NCI-H774 (cell line): Measurements from ENCODE around the gene PTTG1IP2.

Experiments
- DNase-seq: peaks from one replicate; lab custom pipeline; 2025; lab: John Stamatoyannopoulos, UW

PTTG1IP2 gene

DNA sequence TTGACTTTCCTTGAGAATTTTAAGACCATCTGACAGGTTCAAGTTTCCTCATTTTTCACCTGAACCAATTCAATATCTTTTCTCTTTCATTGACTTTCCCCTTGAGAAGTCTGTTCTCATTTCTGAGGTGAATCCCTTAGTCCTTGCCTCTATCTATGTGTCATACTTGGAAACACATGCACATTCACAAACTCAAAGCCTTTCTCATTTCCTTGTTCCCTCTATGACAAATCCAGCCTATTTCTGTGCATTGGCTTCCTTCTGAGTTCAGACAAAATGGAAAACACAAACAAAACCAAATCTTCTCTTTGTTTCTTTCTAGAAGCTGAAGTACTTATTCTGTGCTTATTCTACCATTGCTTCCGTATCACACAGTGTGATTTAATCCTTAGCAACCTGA, 13.8 kb downstream of the PTTG1IP2 start:
- no peak for DNase-seq

DNA sequence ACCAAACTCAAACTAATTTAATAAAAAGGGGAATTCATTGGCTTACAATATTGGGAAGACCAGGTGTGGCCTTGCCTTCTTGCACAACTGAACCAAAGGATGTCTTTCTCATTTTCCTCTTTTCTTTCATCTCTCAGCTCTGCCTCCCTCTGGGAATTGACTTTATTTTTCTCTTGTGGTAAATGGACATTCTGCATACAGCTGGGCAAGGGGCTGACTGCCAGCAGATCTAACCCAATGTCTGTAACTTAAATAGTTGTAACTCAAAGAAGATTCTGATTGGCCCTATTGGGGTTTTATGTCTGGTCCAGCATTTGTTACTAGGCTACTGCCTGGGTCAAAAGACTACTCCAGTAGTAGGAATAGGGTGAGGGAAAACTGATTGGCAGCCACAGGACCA, 15.3 kb downstream of the PTTG1IP2 start:
- no peak for DNase-seq

DNA sequence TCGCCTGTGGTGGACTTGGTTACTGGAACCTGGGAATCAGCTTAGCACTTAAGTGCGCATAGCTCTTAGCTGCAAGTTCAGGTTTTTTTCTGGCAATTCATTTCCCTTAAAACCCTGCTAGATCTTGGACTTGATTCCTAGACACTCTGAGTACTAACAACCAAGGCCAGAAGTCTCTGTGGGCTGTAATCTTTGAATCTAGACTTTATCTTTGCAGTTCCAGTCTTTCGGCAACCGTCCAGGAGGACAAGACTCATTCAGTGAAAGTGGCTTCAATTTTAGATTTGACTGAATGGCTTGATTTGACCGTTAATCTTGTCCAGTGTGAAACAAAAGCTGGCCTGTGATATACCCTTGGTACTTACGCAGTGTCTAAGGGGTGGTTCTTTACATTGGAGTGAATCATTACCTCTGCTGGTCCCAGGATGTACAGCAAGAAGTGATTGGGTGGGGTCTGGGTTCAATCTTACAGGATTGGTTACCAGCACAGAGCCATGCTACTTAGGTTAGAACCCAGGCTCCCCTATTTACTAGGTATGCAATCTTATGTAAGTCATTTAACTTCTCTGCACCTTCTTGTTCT, 16.4 kb downstream of the PTTG1IP2 start:
- DNase-seq: no peak

DNA sequence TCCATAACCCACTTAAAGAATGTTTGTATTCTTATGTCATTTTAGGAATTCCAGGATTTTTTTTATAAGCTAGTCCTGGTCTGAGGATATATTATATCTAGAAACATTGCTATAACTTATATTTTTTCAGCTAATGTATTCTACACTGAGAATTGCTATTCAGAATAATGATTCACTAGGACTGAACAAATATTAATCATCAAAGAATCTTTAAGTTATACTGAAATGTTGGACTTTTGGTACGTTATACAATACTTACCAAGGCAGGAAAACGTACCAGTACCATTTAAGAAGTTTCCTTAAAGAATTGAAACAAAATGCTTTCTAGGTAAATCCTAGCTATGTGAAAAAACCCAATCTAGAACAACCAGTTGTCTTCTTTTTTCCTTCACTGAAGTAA, 18.4 kb downstream of the PTTG1IP2 start:
- no peak for DNase-seq

DNA sequence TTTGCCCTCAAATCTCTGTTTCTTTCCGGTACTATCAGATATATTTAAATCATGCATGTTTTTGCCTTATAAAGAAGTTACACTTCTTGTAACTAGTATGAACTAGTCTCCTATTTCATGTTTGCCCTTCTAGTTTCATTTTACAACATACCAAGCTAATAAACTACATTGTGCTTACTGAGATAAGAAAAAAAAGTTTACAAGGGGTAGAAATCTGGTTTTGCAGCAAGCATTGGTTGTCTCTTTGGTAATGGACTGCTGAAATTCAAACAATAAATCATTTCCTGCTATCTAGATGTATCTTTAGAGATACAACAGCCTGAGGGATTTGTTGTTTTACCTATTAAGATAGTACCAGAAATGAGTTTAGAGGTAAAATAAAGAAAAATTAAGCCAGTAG, 18.8 kb downstream of the PTTG1IP2 start:
- DNase-seq: no peak

DNA sequence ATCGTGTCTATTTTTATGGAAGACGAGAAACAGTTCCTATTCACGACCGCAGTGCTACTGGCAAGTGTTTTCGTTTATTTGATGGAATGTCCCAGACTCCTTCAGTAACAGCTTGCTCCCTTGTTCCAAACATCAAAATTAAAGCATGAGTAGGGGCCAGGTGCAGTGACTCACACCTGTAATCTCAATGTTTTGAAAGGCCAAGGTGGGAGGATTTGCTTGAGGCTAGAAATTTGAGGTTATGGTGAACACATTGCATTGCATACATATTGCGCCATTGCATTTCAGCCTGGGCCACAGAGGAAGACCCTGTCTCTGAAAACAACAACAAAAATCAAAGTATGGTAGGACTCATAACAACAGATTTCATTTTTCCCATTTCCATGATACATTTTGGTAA, 22.8 kb downstream of the PTTG1IP2 start:
- no peak for DNase-seq

DNA sequence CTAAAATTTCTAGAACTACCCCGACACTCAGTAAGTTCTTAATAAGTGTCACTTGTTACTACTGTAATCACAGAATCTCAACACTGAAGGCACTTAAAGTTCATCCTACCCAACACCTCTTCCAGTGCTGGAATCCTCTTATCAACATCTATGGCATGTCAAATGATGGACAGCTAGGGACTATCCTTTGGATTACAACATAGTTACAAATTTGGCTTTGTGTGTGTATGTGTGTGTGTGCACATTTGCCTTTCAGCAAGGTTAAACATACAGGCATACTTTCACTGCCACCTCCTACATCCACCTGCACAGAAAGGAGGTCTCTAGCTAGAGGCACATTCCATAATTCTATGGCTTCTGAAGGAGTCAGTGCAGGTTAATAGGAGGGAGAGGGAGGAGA, 25.8 kb downstream of the PTTG1IP2 start:
- no peak for DNase-seq

DNA sequence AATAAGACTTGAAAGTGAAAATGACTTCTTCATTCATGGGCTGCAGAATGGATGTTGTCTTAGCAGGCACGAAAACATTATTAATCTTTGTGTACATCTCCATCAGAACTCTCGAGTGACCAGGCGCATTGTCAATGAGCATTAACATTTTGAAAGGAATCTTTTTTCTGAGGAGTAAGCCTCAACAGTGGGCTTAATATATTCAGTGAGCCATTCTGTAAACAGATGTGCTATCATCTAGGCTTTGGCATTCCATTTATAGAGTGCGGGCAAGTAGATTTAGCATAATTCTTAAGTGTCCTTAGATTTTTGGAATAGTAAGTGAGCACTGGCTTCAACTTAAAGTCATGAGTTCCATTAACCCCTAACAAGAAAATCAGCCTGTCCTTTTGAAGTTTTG, 33.1 kb downstream of the PTTG1IP2 start:
- no peak for DNase-seq

DNA sequence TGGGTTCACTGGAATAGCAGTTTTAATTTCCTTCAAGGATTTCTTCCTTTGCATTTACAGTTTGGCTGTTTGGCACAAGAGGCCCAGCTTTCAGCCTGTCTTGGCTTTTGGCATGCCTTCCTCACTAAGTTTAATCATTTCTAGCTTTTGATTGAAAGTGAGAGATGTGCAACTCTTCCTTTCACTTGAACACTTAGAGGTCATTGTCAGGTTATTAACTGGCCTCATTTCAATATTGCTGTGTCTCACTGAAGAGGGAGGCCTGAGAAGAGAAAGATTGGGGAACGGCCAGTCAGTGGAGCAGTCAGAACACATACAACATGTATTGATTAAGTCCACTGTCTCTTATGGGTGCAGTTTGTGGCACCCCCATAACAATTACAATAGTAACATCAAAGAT, 33.9 kb downstream of the PTTG1IP2 start:
- no peak for DNase-seq

DNA sequence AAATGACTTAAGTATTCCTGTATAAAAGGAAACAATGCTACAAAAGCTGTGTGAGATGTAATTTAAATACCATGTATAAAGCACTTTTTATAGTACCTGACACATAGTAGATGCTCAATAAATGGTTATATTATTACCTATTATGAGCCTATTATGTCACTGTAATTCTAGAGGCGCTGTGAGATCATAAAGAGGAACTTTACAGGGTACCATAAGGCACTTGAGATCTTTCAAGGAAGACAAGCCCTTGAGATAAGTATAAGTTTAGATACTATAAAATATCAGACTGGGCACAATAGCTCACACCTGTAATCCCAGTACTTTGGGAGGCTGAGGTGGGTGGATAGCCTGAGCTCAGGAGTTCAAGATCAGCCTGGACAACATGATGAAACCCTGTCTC, 38.3 kb downstream of the PTTG1IP2 start:
- DNase-seq: no peak

DNA sequence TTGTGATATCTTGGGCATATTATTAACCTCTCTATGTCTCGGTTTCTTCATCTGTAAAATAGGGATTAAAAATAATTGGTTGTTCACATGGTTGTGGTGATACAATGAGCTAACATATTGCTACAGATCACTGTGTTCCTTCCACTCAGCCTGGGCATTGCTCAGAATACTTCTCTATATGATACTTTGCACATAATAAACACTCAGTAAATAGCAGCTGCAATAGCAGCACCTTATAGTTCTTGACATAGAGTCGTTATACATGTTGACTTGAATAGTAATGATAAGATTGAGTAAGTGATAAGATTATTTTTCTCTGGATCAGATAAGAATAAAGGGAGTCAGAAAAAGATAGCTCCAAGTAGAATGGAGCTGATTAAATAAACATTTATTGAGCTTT, 42.3 kb downstream of the PTTG1IP2 start:
- no peak for DNase-seq

DNA sequence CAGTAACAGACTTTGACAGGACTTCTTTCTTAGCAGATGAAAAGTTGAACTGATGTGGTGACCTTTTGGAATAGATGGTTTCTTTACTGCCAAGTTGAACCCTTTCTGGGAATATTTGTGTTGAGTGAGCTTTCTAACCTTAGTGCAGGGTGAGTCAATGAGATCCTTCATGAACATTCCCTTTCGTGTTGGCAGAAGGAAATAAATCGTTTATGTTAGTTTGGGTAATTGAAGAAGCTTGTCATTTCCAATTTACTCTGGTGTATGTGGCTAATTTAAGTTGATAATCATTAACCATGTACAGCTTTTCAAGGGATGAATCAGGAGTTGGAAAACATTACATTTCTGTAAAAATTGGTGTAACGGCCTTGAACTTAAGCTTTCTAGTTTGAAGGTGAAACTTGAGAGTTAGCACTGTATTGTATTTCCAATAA, 43.4 kb downstream of the PTTG1IP2 start:
- no peak for DNase-seq

DNA sequence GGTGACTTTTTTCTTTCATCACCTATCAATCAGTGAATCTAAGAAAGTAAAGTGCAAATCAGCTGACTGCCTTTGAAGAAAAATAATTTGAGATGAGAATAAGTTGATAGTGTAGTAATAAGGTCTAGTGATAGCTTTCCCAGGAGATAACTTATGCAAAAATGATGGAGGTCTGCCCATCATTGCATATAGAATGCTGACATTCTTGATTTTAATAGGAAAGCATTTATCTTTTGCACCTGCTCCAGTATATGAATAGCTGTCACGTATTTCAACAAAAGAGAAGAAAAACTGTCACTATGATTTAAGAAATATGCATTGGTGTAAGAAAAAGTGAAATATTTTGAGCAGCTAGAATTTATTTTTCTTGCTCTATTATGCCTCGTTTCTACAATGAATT, 46.8 kb downstream of the PTTG1IP2 start:
- no peak for DNase-seq

DNA sequence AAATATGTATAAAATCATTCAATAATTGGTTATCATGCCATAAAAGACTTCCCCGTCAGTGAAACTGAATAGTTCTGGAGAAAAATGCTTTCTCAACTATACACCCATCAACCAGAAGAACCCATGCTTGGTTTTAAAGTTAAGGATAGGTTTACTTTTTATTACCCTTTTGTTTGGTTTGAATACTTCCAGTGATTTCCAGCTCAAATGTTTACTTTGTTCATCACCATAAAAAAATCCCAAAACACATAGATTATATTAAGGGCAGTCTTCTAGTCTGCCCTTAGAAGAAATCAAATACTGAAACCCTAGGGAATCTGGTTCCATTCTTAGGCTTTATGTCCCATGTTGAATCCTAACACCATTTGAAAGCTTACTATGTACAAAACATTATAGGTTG, 49.2 kb downstream of the PTTG1IP2 start:
- no peak for DNase-seq

DNA sequence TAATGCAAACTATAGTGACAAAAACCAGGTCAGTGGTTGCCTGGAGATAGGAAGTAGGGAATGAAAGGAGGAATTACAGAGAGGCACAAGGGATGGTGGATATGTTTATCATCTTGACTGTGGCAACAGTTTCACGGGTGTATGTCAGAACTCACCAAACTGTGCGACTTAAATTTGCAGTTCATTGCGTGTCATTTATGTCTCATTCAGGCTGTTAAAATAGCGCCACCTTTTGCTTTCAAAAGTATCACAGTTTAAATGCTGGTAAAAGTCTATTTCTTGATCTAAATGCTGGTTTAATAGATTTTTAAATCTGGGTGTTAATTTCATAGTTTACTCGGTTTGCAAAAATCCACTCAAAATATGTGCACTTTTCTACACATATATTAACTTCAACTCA, 51.0 kb downstream of the PTTG1IP2 start:
- no peak for DNase-seq

DNA sequence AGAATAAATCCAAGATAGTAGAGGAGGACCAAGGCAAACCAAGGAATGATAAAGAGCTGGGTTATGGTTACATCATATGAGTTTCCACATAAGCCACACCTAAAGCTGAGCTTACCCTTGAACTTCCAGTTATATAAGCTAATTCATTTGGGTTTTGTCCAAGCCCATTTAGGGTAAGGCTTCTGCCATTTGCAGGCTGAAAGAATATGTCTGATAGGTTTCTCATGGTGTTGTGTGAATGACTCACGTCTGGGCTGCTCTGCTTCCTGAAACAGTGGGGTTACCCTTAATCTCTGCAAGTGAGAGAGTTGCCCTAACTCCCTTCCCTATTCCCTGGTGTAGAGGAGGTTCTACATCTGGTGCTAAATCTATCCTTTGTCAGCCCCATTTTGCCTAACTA, 60.8 kb downstream of the PTTG1IP2 start:
- DNase-seq: no peak

DNA sequence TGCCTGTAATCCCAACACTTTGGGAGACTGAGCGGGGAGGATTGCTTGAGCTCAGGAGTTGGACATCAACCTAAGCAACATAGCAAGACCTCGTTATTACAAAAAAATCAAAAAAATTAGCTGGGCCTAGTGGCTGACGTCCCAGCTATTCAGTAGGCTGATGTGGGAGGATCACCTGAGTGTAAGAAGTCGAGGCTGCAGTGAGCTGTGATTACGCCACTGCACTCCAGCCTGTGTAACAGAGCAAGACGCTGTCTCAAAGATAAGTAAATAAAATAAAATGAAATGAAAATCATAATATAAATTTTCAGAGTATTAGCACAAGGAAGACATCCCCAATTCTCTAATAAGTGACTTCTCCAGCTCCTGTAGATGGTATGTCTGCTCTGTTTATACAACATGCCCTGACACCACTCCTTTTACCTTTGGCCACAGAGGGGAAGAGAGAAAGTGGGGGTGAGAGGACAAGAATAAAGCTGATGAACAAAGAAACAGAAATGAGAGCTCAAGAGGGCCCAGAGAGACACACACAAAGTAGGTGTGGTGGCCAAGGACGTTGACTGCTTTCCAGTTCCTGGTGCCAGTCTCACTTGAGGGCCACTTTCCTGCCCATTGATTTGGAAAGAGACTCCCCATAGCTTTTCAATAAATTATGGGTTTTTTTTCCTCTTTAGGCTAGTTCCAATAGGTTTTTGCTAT, 62.9 kb downstream of the PTTG1IP2 start:
- no peak for DNase-seq

DNA sequence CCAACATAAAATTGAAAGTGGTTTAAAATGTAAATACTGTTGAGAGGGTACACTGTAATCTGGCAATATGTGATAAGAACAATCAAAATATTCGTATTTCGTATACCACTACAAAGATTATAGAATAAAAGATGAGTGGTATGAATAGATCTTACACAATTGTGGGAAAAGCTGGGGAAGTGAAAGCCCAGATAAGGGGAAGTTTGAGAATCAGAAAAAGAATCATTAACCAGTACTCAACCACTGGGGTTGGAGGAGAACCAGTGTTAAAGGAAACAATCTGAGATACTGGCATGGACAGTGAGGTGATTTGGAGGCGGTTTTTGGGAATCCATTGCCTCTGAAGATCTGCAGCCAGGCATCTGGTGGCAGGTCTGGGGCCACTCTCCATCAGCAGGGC, 67.0 kb downstream of the PTTG1IP2 start:
- DNase-seq: no peak

DNA sequence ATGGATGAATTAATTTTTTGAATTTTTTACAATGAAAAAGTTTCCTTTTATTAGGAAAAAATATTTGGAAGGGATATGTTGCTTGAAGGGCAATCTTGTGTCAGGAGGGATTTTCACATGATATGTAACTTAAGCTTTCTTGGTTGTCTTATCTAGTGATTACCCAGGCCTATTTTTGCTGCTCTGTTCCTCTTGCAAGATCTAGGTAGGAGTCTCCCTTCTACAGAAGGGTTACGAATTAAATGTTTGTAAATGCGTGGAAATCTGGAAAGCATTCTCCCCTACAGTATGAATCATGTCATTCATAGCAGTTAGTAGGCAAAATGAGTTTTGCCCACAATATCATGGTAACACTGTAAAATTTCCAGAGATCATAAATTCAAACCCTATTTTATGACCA, 69.0 kb downstream of the PTTG1IP2 start:
- DNase-seq: no peak

DNA sequence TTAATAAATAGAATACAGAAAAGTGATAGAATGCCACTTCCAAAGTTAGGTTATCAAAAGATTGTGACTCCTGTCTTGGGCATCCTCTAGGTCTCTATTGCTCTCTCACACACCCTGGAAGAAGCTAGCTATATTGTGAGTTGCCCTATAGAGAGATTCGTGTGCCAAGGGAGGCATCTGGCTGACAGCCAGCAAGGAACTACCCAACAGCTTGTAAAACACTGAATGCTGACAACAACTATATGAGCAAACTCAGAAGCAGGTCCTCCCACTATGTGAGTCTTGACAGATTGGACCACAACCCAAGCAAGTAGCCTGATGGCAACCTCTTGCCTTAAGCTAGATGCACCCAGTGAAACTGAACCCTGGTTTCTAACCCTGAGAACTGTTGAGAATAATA, 71.0 kb downstream of the PTTG1IP2 start:
- no peak for DNase-seq

DNA sequence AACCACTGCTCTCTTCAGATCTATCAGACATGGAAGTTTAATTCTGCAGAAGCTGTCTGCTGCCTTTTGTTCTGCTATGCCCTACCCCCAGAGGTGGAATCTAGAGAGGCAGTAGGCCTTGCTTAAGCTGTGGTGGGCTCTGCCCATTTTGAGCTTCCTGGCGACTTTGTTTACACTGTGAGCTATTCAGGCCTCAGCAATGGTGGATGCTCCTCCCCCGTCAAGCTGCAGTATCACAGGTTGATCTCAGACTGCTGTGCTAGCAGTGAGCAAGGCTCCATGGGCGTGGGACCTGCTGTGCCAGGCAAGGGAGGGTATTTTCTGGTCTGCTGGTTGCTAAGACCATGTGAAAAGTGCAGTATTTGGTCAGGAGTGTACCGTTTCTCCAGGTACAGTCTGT, 81.6 kb downstream of the PTTG1IP2 start:
- DNase-seq: no peak

DNA sequence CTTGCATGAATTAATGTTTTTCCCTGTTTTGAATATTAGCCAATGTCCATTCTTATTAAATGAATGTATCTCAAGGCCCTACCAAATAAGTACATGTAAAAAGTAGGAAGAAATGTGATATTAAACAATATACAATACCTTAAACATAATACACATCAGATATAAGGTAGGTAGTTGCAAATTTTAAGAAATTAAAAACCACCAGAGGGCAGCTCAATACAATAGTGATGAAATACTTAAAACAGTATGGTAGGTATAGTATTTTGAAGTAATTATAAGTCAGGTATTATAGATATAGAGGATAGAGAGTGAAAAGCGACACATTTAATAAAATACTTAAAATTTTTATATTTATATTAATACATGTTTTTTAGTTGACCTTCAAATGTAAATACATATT, 83.1 kb downstream of the PTTG1IP2 start:
- DNase-seq: no peak

DNA sequence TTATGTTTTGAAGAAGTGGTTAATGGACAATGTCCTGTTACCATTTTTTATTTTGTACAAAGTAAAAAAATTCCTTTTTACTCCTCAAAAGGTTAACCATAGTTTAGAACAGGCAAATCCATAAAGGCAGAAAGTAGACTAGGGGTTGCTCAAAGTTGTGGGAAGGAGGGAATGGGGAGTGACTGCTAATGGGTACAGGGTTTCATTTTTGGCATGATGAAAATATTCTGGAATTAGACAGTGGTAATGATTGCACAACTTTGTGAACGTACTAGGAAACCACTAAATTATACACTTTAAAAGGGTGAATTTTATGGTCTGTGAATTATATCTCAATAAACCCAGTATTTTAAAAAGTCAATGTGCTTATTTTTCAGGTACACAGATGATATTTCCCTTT, 91.3 kb downstream of the PTTG1IP2 start:
- no peak for DNase-seq
